Neural progenitor cell (in vitro differentiated cells): ENCODE measurements around the gene EGFR.

Source experiments
- EZH2 ChIP-seq: fragments of 200-600 bp; sonication (generic); IDR thresholded peaks from 2 replicates; pipeline ENCODE4 v1.6.1; 2017; ENCODE audit warnings: antibody characterized with exemption, mild to moderate bottlenecking, moderate library complexity
- TF ChIP-seq, protein P1 (sequence below): fragments of 200-600 bp; sonication (generic); IDR thresholded peaks from 2 replicates; pipeline ENCODE4 v1.5.1; 2017; ENCODE audit warnings: antibody characterized with exemption, mild to moderate bottlenecking

DNA sequence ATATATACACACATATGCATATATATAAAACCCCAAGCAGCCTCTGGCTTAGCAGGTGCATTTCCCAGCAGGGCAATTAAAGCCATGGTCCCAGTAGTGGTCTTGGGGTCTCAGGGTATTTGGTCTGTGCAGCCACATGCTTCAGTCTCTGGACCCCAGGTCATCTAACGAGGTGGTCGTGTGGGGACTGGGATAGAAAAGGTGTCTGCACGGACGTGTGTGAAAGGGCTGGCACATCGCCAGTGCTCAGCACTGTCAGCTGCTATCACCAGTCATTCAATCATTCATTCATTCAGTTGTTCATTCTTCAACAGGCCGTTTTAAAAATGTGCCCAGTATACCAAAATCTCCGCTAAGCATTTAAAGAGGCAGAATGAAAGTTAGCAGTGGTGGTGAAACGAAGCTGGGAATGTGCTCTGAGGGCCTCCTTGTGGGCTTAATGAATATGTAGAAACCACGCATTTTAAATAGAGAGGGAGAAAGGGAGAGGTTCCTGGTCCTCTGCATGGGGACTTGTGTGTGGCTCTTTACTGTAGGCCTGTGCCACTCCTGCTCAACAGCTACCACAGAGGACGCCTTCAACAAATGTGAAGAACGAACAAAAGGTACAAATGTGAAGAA lies 170.4 kb downstream of the EGFR start:
- TF ChIP-seq, protein P1, sequence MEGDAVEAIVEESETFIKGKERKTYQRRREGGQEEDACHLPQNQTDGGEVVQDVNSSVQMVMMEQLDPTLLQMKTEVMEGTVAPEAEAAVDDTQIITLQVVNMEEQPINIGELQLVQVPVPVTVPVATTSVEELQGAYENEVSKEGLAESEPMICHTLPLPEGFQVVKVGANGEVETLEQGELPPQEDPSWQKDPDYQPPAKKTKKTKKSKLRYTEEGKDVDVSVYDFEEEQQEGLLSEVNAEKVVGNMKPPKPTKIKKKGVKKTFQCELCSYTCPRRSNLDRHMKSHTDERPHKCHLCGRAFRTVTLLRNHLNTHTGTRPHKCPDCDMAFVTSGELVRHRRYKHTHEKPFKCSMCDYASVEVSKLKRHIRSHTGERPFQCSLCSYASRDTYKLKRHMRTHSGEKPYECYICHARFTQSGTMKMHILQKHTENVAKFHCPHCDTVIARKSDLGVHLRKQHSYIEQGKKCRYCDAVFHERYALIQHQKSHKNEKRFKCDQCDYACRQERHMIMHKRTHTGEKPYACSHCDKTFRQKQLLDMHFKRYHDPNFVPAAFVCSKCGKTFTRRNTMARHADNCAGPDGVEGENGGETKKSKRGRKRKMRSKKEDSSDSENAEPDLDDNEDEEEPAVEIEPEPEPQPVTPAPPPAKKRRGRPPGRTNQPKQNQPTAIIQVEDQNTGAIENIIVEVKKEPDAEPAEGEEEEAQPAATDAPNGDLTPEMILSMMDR = no peak
- TF ChIP-seq EZH2 = no peak
